Measurements from ENCODE around the gene ADAMTS17. TPM values are rescaled to one million over a fixed set of nuclear protein-coding genes. Genes with fewer than 3 reads are reported as not detected.

The ADAMTS17 gene
- total RNA-seq, 1 experiment from 2014 or later: 3.2 TPM

DNA sequence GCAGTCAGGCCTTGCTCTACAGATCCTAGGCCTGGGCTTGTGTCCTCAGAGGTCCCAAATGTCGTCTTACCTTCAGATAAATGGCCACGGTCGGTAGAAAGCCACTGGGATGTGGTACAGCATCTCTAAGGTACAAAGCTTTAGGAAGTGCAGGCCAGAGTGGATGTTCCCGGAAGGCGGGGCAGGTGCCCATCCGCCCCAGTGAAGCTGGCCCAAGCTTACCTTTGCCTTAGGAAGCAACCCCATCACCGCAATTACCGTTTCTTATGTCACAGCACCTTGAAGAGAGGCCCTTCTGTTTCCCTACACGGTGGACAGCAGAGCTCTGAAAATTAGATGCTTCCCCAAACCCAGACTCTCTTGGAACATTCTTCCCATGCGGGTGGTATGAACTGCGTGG, 368.4 kb downstream of the ADAMTS17 start:
- no peaks in the 10 kb centered on the region for H4K20me1 ChIP-seq (ENCODE audit: insufficient read depth)
- DNase-seq: no peak
- CTCF ChIA-PET: no interaction called here

DNA sequence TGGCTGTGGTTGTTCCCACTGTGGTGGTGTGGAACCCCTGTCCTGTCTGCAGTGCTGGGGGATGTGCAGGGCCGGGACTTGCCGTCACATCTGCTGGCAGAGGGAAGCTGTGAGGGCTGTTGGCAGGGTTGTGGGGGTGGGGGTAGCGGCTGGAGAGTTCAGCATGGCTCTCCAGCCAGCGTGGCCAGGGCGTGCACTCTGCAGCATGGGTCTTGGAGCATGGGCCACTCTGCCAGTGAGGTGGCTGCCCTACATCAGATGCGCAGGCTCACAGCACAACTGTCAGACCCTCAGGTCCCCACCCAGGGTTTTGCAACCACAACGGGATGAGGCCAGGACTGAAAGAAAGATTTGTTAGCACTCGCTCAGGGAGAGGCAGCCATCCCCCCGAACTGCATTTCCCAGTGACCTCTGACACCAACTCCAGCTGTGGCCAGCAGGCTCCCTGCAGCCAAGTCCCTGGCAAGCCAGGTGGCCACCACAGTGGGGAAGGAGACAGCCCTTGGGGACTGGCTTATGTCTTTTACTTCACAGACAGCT, 370.8 kb downstream of the ADAMTS17 start:
- Histone ChIP-seq H3F3A (ENCODE audit: insufficient read depth, low read depth) (no peaks in the 10 kb centered on the region), H3K9me3 (ENCODE audit: insufficient read depth, low read depth) (no peaks in the 10 kb centered on the region), H3K27ac (no peak overlapping the region), H3K9me2 (ENCODE audit: insufficient read depth) (no peaks in the 10 kb centered on the region), H3K4me2 (no peak overlapping the region), H2AFZ (no peak overlapping the region), H3K36me3 (ENCODE audit: low read depth) (no peaks in the 10 kb centered on the region), H4K20me1 (ENCODE audit: insufficient read depth) (no peaks in the 10 kb centered on the region), H3K4me3 (no peak overlapping the region), H3K4me1 (replicated peaks; ENCODE audit: insufficient read depth) (no peaks in the 10 kb centered on the region), H3K79me2 (ENCODE audit: low read depth) (no peaks in the 10 kb centered on the region), H3K27me3 (ENCODE audit: insufficient read depth, low read depth) (no peaks in the 10 kb centered on the region)
- intact Hi-C loops (cut with micrococcal nuclease; ENCODE audit: unreplicated experiment): loop anchor here (1.0 kb wide), 1 partner anchor 155 kb away; no protein-coding TSS in a partner anchor
- no peak for DNase-seq
- BruUV-seq (replicated peaks): no TSS peak
- TF ChIP-seq, protein P1, sequence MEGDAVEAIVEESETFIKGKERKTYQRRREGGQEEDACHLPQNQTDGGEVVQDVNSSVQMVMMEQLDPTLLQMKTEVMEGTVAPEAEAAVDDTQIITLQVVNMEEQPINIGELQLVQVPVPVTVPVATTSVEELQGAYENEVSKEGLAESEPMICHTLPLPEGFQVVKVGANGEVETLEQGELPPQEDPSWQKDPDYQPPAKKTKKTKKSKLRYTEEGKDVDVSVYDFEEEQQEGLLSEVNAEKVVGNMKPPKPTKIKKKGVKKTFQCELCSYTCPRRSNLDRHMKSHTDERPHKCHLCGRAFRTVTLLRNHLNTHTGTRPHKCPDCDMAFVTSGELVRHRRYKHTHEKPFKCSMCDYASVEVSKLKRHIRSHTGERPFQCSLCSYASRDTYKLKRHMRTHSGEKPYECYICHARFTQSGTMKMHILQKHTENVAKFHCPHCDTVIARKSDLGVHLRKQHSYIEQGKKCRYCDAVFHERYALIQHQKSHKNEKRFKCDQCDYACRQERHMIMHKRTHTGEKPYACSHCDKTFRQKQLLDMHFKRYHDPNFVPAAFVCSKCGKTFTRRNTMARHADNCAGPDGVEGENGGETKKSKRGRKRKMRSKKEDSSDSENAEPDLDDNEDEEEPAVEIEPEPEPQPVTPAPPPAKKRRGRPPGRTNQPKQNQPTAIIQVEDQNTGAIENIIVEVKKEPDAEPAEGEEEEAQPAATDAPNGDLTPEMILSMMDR (conservative IDR thresholded peaks at IDR 0.05): no peak
- no peak for TF ChIP-seq EZH2 (IDR thresholded peaks at IDR 0.05; ENCODE audit: low read depth)
- POLR2A ChIA-PET (ENCODE audit: unreplicated experiment): no interaction called here
- CTCF ChIA-PET: no interaction called here

More for the DNA sequence above, 368.4 kb downstream of the ADAMTS17 start:
- POLR2A ChIA-PET (ENCODE audit: unreplicated experiment): no interaction called here
- Histone ChIP-seq H3K9me3 (ENCODE audit: insufficient read depth, low read depth) (no peaks in the 10 kb centered on the region), H3K4me2 (no peak overlapping the region), H3K27me3 (ENCODE audit: insufficient read depth, low read depth) (no peaks in the 10 kb centered on the region), H3K4me1 (replicated peaks; ENCODE audit: insufficient read depth) (no peaks in the 10 kb centered on the region), H3F3A (ENCODE audit: insufficient read depth, low read depth) (no peaks in the 10 kb centered on the region), H3K79me2 (ENCODE audit: low read depth) (no peaks in the 10 kb centered on the region), H3K36me3 (ENCODE audit: low read depth) (no peaks in the 10 kb centered on the region), H2AFZ (no peak overlapping the region), H3K9me2 (ENCODE audit: insufficient read depth) (no peaks in the 10 kb centered on the region), H3K4me3 (no peak overlapping the region), H3K27ac (no peak overlapping the region)
- BruUV-seq (replicated peaks): no TSS peak
- TF ChIP-seq EZH2 (IDR thresholded peaks at IDR 0.05; ENCODE audit: low read depth): no peak
- intact Hi-C loops (cut with micrococcal nuclease; ENCODE audit: unreplicated experiment): no loop called here

DNA sequence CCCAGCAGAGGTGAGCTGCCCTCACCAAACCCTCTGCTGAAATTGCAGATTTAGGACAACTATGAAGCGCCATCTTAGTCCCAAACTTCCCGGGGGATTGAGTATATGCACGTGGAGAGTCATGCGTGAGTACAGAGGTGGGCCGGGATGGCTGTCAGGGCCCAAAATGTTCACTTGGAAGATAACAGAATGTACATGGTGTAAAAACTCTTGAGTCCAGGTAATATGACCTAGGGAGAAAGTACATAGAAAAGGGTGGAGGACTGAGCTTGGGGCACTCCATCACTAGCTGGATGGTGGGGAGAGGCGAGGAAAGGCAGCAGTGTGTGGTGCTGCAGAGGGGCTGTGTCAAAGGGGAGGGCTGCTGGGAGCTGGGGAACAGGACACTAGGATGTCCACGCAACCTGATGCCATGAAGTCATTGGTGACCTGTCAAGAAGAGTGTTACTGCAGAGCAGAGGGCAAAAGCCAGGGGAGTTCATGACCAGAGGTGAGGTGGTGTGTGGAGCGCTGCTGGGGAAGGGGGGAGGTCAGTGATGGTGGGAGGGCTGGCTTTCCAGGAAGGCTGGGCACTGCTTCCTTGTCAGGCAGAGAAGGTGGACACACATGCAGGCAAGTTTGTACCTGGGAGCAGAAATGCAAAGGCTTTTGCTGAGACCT, 372.4 kb downstream of the ADAMTS17 start:
- Histone ChIP-seq H3K36me3 (ENCODE audit: low read depth) (no peaks in the 10 kb centered on the region), H3K79me2 (ENCODE audit: low read depth) (no peaks in the 10 kb centered on the region), H3F3A (ENCODE audit: insufficient read depth, low read depth) (no peaks in the 10 kb centered on the region), H3K9me2 (ENCODE audit: insufficient read depth) (no peaks in the 10 kb centered on the region), H3K27me3 (ENCODE audit: insufficient read depth, low read depth) (no peaks in the 10 kb centered on the region), H4K20me1 (ENCODE audit: insufficient read depth) (no peaks in the 10 kb centered on the region), H3K4me3 (no peak overlapping the region), H3K4me1 (replicated peaks; ENCODE audit: insufficient read depth) (no peaks in the 10 kb centered on the region), H2AFZ (no peak overlapping the region), H3K4me2 (no peak overlapping the region), H3K27ac (no peak overlapping the region), H3K9me3 (ENCODE audit: insufficient read depth, low read depth) (no peaks in the 10 kb centered on the region)
- no peak for TF ChIP-seq EZH2 (IDR thresholded peaks at IDR 0.05; ENCODE audit: low read depth)
- TF ChIP-seq, protein P1 (conservative IDR thresholded peaks at IDR 0.05): no peak
- BruUV-seq (replicated peaks): no TSS peak
- ChIA-PET CTCF (no interaction called here), POLR2A (ENCODE audit: unreplicated experiment) (no interaction called here)
- DNase-seq: no peak
- intact Hi-C loops (cut with micrococcal nuclease; ENCODE audit: unreplicated experiment): no loop called here
